ENCODE results near the gene C1QC.
"Not testable (repeated sequence)": the region's sequence is repeated elsewhere in the genome, so short reads cannot be mapped to it uniquely, and the experiment has no call there.

C1QC gene

DNA sequence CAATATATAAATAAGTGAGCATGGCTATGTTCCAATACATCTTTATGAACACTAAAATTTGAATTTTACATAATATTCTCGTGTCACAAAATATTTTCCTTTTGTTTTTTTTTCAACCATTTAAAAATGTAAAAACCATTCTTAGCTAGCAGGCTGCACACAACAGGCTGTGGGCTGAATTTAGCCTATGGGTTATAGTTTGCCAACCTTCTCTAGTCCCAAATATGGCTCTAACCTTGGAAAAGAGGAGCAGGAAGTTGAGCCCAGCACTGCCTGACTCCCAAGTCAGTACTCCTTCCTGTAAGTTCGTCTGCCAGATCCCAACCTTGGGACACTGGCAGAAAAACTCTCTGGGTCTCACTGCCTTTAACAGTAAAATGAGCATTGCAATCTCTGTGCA lies 23.0 kb downstream of the C1QC start:
- H3K4me1 ChIP-seq (ENCODE audit: control insufficient read depth, insufficient read depth, low read length, poor library complexity, severe bottlenecking), result no peaks in the 10 kb centered on the region
- WGBS, 2 experiments (ENCODE audit: insufficient coverage in 2 of 2), result 67% methylated on average over 1 of the region's 2 CpGs; no CpG with 5 or more reads in 1 of the 2 experiments
- no peaks in the 10 kb centered on the region for H3K9me3 ChIP-seq (ENCODE audit: control insufficient read depth, low read length)
- no peak overlapping the region for H3K4me3 ChIP-seq (ENCODE audit: extremely low read depth, insufficient read depth, low read length, poor library complexity, severe bottlenecking)
- no peaks in the 10 kb centered on the region for H3K36me3 ChIP-seq (ENCODE audit: control insufficient read depth, insufficient read depth, low read length)
- no peak overlapping the region for H3K27ac ChIP-seq (ENCODE audit: low read depth, low read length, severe bottlenecking)

DNA sequence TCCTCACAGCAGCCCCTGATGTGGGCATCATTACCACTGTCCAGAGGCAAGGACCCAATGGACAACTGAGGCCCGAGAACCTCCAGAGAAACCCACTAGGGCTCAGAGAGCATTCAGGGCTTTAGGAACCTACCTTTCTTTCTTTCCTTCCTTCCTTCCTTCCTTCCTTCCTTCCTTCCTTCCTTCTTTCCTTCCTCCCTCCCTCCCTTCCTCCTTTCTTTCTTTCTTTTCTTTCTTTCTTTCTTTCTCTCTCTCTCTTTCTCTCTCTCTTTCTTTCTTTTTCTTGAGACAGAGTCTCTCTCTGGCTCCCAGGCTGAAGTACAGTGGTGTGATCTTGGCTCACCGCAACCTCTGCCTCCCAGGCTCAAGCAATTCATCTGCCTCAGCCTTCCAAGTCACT lies 25.4 kb downstream of the C1QC start:
- H3K36me3 ChIP-seq (ENCODE audit: control insufficient read depth, insufficient read depth, low read length); H3K4me3 ChIP-seq (ENCODE audit: extremely low read depth, insufficient read depth, low read length, poor library complexity, severe bottlenecking); H3K27ac ChIP-seq (ENCODE audit: low read depth, low read length, severe bottlenecking); H3K9me3 ChIP-seq (ENCODE audit: control insufficient read depth, low read length); H3K4me1 ChIP-seq (ENCODE audit: control insufficient read depth, insufficient read depth, low read length, poor library complexity, severe bottlenecking): not testable (repeated sequence)
- WGBS, 2 experiments (ENCODE audit: insufficient coverage in 2 of 2), result 90% methylated on average over 2 of the region's 2 CpGs

DNA sequence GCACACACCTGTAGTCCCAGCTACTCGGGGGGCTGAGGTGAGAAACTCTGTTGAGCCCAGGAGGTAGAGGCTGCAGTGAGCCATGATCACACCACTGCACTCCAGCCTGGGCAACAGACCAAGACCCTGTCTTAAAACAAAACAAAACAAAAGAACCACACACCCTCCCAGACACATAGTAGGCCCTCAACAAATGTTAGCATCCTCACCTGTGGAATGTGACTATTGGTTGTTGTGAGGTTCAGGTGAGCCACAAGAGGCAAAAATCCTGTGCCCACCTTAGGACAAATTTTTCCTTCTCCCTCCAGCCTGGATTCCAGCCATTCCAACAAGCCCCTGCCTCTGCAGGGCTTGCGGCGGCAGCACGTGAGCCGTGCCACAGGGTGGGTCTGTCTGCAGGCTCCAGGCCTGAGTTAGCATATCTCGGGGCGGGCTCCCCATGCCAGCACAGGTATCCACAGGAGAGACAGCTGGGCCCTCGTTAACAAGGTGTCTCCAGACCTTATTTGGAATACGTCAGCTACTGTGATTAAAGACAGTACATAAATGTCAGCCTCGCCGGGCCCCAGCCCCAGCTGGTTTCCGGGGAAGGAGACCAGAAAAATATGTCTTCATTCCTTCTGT lies 27.0 kb downstream of the C1QC start:
- H3K9me3 ChIP-seq (ENCODE audit: control insufficient read depth, low read length), result no peaks in the 10 kb centered on the region
- no peak overlapping the region for H3K27ac ChIP-seq (ENCODE audit: low read depth, low read length, severe bottlenecking)
- no peak overlapping the region for H3K4me3 ChIP-seq (ENCODE audit: extremely low read depth, insufficient read depth, low read length, poor library complexity, severe bottlenecking)
- H3K36me3 ChIP-seq (ENCODE audit: control insufficient read depth, insufficient read depth, low read length), result no peaks in the 10 kb centered on the region
- 84 to 87% methylated on average over 8 to 11 of the region's 12 CpGs for WGBS, 2 experiments (ENCODE audit: insufficient coverage in 2 of 2)
- no peaks in the 10 kb centered on the region for H3K4me1 ChIP-seq (ENCODE audit: control insufficient read depth, insufficient read depth, low read length, poor library complexity, severe bottlenecking)

GRCh38 chr1:22671999-22672398 lies 28.6 kb downstream of the C1QC start:
- Histone ChIP-seq H3K4me1 (ENCODE audit: control insufficient read depth, insufficient read depth, low read length, poor library complexity, severe bottlenecking) (no peaks in the 10 kb centered on the region), H3K36me3 (ENCODE audit: control insufficient read depth, insufficient read depth, low read length) (no peaks in the 10 kb centered on the region), H3K9me3 (ENCODE audit: control insufficient read depth, low read length) (no peaks in the 10 kb centered on the region), H3K27ac (ENCODE audit: low read depth, low read length, severe bottlenecking) (no peak overlapping the region), H3K4me3 (ENCODE audit: extremely low read depth, insufficient read depth, low read length, poor library complexity, severe bottlenecking) (no peak overlapping the region)
- 87 to 92% methylated on average over 4 of the region's 4 CpGs for WGBS, 2 experiments (ENCODE audit: insufficient coverage in 2 of 2)

DNA sequence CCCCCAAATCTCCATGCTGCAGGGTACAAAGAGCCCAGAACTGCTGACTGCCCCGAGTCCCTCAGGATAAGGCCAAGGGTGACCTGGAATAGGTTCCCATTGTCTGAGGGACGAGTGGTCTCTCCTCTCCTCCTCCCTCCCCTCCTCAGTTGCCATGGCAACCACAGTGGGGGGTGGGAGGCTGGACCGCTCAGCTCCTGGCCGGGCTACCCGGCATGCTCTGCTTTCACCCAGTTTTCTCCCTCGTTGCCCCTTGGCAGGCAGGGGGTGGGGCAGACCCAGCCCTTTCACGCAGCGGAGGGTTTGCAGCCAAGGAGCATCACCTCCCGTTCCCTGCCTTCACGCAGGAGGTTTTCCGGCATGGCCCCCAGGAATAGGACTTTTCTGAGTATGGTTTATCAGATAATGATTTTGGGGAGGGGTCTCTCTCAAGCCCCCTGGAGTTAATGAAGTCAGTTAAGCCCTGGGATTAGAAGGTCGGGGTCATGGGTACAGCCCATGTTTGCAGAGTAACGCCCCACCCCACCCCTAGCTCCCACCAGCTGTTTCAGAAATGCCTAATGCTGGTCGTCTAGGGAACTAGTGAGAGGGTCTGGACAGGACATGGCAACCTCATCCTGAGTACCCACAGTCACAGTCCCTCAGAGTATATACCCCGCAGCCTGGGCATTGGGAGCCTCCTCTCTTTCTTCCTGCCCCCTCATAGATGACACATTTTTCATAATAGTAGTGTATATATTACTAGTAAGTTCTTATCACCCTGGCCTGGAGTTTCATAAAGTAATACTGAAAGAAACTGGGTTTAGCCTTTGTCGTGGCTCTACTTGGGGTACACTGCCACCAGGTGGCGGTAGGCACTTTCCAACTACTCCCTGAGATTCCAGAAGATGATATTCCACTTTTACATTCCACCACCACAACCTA lies 30.3 kb downstream of the C1QC start:
- Histone ChIP-seq H3K4me3 (ENCODE audit: extremely low read depth, insufficient read depth, low read length, poor library complexity, severe bottlenecking) (no peak overlapping the region), H3K27ac (ENCODE audit: low read depth, low read length, severe bottlenecking) (no peak overlapping the region), H3K4me1 (ENCODE audit: control insufficient read depth, insufficient read depth, low read length, poor library complexity, severe bottlenecking) (no peaks in the 10 kb centered on the region), H3K36me3 (ENCODE audit: control insufficient read depth, insufficient read depth, low read length) (no peaks in the 10 kb centered on the region), H3K9me3 (ENCODE audit: control insufficient read depth, low read length) (no peaks in the 10 kb centered on the region)
- 19 to 29% methylated on average over 6 to 7 of the region's 17 CpGs for WGBS, 2 experiments (ENCODE audit: insufficient coverage in 2 of 2)

GRCh38 chr1:22674410-22674749 lies 30.9 kb downstream of the C1QC start:
- WGBS, 2 experiments (ENCODE audit: insufficient coverage in 2 of 2), result 50 to 69% methylated on average over 1 of the region's 1 CpG

DNA sequence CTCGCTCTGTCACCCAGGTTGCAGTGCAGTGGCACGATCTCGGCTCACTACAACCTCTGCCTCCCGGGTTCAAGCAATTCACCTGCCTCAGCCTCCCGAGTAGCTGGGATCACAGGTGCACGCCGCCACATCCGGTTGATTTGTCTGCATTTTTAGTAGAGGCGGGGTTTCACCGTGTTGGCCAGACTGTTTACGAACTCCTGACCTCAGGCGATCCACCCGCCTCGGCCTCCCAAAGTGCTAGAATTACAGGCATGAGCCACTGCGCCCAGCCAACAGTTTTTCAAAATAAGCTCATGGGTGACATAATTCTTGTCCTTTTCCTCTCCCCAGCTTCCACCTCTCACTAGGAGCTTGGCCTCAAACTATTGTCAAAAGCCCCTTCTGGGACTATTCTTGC lies 32.7 kb downstream of the C1QC start:
- H3K4me3 ChIP-seq (ENCODE audit: extremely low read depth, insufficient read depth, low read length, poor library complexity, severe bottlenecking); H3K36me3 ChIP-seq (ENCODE audit: control insufficient read depth, insufficient read depth, low read length); H3K9me3 ChIP-seq (ENCODE audit: control insufficient read depth, low read length); H3K27ac ChIP-seq (ENCODE audit: low read depth, low read length, severe bottlenecking); H3K4me1 ChIP-seq (ENCODE audit: control insufficient read depth, insufficient read depth, low read length, poor library complexity, severe bottlenecking): not testable (repeated sequence)
- WGBS, 2 experiments (ENCODE audit: insufficient coverage in 2 of 2), result 86 to 90% methylated on average over 15 of the region's 15 CpGs

More at GRCh38 chr1:22674410-22674749, 30.9 kb downstream of the C1QC start:
- no peaks in the 10 kb centered on the region for H3K9me3 ChIP-seq (ENCODE audit: control insufficient read depth, low read length)
- no peaks in the 10 kb centered on the region for H3K4me1 ChIP-seq (ENCODE audit: control insufficient read depth, insufficient read depth, low read length, poor library complexity, severe bottlenecking)
- no peaks in the 10 kb centered on the region for H3K36me3 ChIP-seq (ENCODE audit: control insufficient read depth, insufficient read depth, low read length)
- H3K4me3 ChIP-seq (ENCODE audit: extremely low read depth, insufficient read depth, low read length, poor library complexity, severe bottlenecking), result no peak overlapping the region
- H3K27ac ChIP-seq (ENCODE audit: low read depth, low read length, severe bottlenecking), result no peak overlapping the region

DNA sequence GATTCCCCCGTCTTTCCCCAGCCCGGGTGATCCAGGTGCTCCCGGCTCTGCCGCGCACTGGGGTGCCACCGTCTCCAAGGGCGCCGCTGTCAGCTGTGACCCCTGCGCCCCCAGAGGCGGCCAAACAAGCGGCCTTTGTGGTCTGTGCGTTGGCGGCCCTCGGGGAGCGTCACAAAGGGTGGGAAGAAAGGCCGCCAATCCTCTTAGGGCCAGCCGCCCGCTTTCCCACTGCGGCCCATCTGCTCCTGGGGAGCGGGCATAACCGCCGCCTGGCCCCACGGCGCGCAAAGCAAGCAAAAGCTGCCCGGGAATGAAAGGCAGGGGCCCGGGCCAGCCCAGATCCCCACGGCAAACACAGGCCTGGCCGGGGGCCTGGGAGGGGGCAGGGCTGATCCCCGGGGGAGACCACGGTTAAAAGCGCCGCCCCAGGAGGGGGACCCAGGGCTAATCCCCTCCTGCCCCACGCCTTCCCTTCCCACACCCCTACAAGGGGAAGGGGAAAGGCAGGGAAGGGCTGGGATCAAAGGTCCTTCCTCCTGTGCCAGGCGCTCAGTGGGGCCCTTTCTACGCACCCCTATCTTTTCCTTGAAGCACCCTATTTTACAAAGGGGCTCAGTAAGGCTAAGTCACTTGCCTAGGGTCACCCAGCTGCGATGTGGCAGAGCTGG lies 33.6 kb downstream of the C1QC start:
- H3K9me3 ChIP-seq (ENCODE audit: control insufficient read depth, low read length), result no peaks in the 10 kb centered on the region
- no peaks in the 10 kb centered on the region for H3K36me3 ChIP-seq (ENCODE audit: control insufficient read depth, insufficient read depth, low read length)
- WGBS, 2 experiments (ENCODE audit: insufficient coverage in 2 of 2), result 94 to 95% methylated on average over 18 to 31 of the region's 37 CpGs
- no peak overlapping the region for H3K4me3 ChIP-seq (ENCODE audit: extremely low read depth, insufficient read depth, low read length, poor library complexity, severe bottlenecking)
- H3K27ac ChIP-seq (ENCODE audit: low read depth, low read length, severe bottlenecking), result no peak overlapping the region
- H3K4me1 ChIP-seq (ENCODE audit: control insufficient read depth, insufficient read depth, low read length, poor library complexity, severe bottlenecking), result no peaks in the 10 kb centered on the region

- no peaks in the 10 kb centered on the region for H3K9me3 ChIP-seq (ENCODE audit: control insufficient read depth, low read length)
- H3K27ac ChIP-seq (ENCODE audit: low read depth, low read length, severe bottlenecking), result no peak overlapping the region
- H3K4me1 ChIP-seq (ENCODE audit: control insufficient read depth, insufficient read depth, low read length, poor library complexity, severe bottlenecking), result no peaks in the 10 kb centered on the region
- H3K4me3 ChIP-seq (ENCODE audit: extremely low read depth, insufficient read depth, low read length, poor library complexity, severe bottlenecking), result no peak overlapping the region
- no peaks in the 10 kb centered on the region for H3K36me3 ChIP-seq (ENCODE audit: control insufficient read depth, insufficient read depth, low read length)
- 85 to 87% methylated on average over 8 to 10 of the region's 13 CpGs for WGBS, 2 experiments (ENCODE audit: insufficient coverage in 2 of 2)
These were observed 34.8 kb downstream of the C1QC start for GRCh38 chr1:22677931-22678896.

GRCh38 chr1:22680726-22681125 lies 37.3 kb downstream of the C1QC start:
- H3K4me3 ChIP-seq (ENCODE audit: extremely low read depth, insufficient read depth, low read length, poor library complexity, severe bottlenecking), result no peak overlapping the region
- H3K27ac ChIP-seq (ENCODE audit: low read depth, low read length, severe bottlenecking), result no peak overlapping the region
- no peaks in the 10 kb centered on the region for H3K36me3 ChIP-seq (ENCODE audit: control insufficient read depth, insufficient read depth, low read length)
- 89 to 96% methylated on average over 6 of the region's 9 CpGs for WGBS, 2 experiments (ENCODE audit: insufficient coverage in 2 of 2)
- peaks cover 10% of the 10 kb centered on the region for H3K4me1 ChIP-seq (ENCODE audit: control insufficient read depth, insufficient read depth, low read length, poor library complexity, severe bottlenecking)
- no peaks in the 10 kb centered on the region for H3K9me3 ChIP-seq (ENCODE audit: control insufficient read depth, low read length)

Measured in mesodermal cell (in vitro differentiated cells).